SH-SY5Y (cell line): ENCODE measurements around the gene GADD45A.

Experiments used
- GATA2 ChIP-seq: IDR thresholded peaks from 2 replicates; pipeline ENCODE4 v1.6.1; 2011; ENCODE audit warnings: mild to moderate bottlenecking, low read depth, low read length
- GATA3 ChIP-seq: IDR thresholded peaks from 2 replicates; pipeline ENCODE4 v1.6.1; 2011; ENCODE audit warnings: low read depth, mild to moderate bottlenecking, low read length, moderate library complexity

GRCh38 chr1:67737875-67738274 is 52.9 kb downstream of the GADD45A start:
- TF ChIP-seq GATA2 (no peak), GATA3 (no peak)
